NCI-H1105 treated with DMSO at 0.1 percent for 48 hours (cell line): ENCODE data around the gene FLG2.
"Not testable (repeated sequence)": the region's sequence is repeated elsewhere in the genome, so short reads cannot be mapped to it uniquely, and the experiment has no call there.

Experiments used
- DNase-seq: peaks from one replicate; lab custom pipeline; 2025; lab: John Stamatoyannopoulos, UW

Gene FLG2

GRCh38 chr1:152312169-152312568 lies 47.6 kb downstream of the FLG2 start:
- DNase-seq, result not testable (repeated sequence)

GRCh38 chr1:152309955-152310354 lies 49.9 kb downstream of the FLG2 start:
- no peak for DNase-seq

- not testable (repeated sequence) for DNase-seq
Observed at GRCh38 chr1:152309320-152309901, 50.4 kb downstream of the FLG2 start.

- DNase-seq, result not testable (repeated sequence)
Observed at GRCh38 chr1:152308758-152309157, 51.0 kb downstream of the FLG2 start.

GRCh38 chr1:152307970-152308369 lies 51.8 kb downstream of the FLG2 start:
- not testable (repeated sequence) for DNase-seq

GRCh38 chr1:152306123-152306522 lies 53.7 kb downstream of the FLG2 start:
- DNase-seq, result not testable (repeated sequence)

- DNase-seq, result not testable (repeated sequence)
Observed at GRCh38 chr1:152304773-152305172, 55.0 kb downstream of the FLG2 start.

DNA sequence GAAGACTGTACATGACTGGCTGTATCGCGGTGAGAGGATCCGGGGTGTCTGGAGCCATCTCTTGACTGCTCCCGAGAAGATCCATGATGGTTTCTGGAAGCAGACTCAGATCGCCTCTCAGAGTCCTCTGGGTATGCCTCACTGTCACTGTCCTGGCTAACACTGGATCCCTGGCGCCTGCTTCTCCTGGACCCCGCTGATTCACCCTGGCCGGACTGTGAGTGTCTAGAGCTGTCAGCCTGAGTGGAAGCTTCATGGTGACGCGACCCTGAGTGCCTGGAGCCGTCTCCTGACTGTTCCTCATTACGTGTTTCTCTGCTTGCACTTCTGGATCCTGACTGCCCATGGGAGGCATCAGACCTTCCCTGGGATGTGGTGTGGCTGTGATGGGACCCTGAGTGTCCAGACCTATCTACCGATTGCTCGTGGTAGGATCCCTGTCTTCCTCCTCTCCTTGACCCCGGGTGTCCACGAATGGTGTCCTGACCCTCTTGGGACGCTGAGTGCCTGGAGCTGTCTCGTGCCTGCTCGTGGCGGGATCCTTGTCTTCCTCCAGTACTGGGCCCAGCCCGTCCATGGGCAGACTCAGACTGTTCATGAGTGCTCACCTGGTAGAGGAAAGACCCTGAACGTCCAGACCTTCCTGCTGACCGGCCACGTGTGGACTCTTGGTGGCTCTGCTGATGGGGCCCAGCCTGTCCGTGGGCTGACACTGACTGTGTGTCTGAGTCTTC lies 56.5 kb downstream of the FLG2 start:
- DNase-seq, result not testable (repeated sequence)
